ENCODE measurements around the gene CDH4.

Gene CDH4

GRCh38 chr20:61300709-61301108, 48.6 kb downstream of the CDH4 start:
- DNase-seq (ENCODE audit: low read depth in 1 of 2, low spot score in 1 of 2): no peak
- TF ChIP-seq JUND (IDR thresholded peaks at IDR 0.05; ENCODE audit: low read depth): no peak
- in situ Hi-C loops (cut with HindIII; ENCODE audit: low pct_unique_long_range_greater_than_20kb, low sequenced_read_pairs): no loop called here

GRCh38 chr20:61301711-61302525, 49.9 kb downstream of the CDH4 start:
- no peak for TF ChIP-seq JUND (IDR thresholded peaks at IDR 0.05; ENCODE audit: low read depth)
- in situ Hi-C loops (cut with HindIII; ENCODE audit: low pct_unique_long_range_greater_than_20kb, low sequenced_read_pairs): no loop called here
- DNase-seq (ENCODE audit: low read depth in 1 of 2, low spot score in 1 of 2): no peak

- DNase-seq (ENCODE audit: low read depth in 1 of 2, low spot score in 1 of 2): no peak
- no peak for TF ChIP-seq JUND (IDR thresholded peaks at IDR 0.05; ENCODE audit: low read depth)
- in situ Hi-C loops (cut with HindIII; ENCODE audit: low pct_unique_long_range_greater_than_20kb, low sequenced_read_pairs): no loop called here
Measured at GRCh38 chr20:61303217-61303616, 51.2 kb downstream of the CDH4 start.

DNA sequence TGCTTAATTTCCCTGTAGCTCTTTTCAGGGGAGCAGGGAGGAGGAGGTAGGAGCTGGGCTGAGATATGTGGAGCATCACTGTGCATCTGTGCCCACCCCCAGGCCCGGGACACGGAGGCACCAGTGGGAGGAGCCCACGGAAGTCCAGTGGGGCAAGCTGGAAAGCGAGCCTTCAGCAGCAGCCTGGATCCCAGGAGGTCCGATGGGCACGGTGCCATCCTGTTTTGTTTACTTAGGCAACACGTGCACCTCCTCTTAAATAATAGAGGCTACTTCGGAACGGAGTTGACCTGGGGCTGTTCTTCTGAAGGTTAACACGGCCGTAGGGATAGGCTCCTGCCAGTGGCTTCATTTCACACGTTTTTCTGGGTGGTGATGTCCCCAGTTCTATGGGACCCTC, 51.6 kb downstream of the CDH4 start:
- in situ Hi-C loops (cut with HindIII; ENCODE audit: low pct_unique_long_range_greater_than_20kb, low sequenced_read_pairs): no loop called here
- no peak for DNase-seq (ENCODE audit: low read depth in 1 of 2, low spot score in 1 of 2)
- TF ChIP-seq JUND (IDR thresholded peaks at IDR 0.05; ENCODE audit: low read depth): no peak

- no peak for TF ChIP-seq JUND (IDR thresholded peaks at IDR 0.05; ENCODE audit: low read depth)
- in situ Hi-C loops (cut with HindIII; ENCODE audit: low pct_unique_long_range_greater_than_20kb, low sequenced_read_pairs): no loop called here
- DNase-seq (ENCODE audit: low read depth in 1 of 2, low spot score in 1 of 2): no peak
Measured at GRCh38 chr20:61304750-61305149, 52.7 kb downstream of the CDH4 start.

GRCh38 chr20:61306937-61307475, 54.9 kb downstream of the CDH4 start:
- TF ChIP-seq JUND (IDR thresholded peaks at IDR 0.05; ENCODE audit: low read depth): no peak
- in situ Hi-C loops (cut with HindIII; ENCODE audit: low pct_unique_long_range_greater_than_20kb, low sequenced_read_pairs): no loop called here
- no peak for DNase-seq (ENCODE audit: low read depth in 1 of 2, low spot score in 1 of 2)

DNA sequence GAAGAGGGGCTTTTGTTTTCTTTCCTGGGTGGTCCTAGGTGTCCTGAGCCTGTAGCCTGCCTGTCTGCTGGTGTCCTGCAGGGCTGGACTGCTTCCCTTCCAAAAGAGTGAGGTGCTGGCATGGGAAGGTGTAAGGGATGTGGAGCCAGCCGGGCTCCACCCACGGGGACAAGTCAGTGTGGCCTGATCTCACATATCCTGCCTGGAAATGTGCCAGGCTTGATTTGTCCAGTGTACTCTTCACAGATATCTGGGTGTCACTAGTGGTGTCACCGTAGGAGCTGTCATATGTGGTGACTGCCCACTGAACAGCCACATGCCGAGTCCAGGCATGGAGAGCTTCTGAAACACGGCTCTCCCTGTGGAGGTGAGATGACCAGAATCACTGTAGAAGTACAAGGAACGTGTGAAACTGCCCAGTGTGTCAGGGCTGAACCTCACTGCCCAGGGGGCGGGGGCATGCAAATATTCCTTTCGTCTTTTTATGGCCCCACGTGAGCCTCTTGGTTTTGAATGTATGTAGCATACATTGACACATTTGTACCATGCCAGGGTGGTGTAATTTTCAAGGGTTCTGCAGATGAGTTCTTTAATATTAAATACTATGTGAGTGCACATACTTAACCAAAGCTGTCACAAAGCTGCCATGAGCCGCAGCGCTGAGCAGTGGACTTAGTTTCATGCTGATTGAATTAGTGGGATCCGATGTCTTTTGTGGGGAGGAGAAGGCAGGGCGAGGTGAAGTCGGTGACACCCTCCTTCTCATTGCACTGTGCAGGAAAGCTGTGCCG, 55.8 kb downstream of the CDH4 start:
- no peak for TF ChIP-seq JUND (IDR thresholded peaks at IDR 0.05; ENCODE audit: low read depth)
- in situ Hi-C loops (cut with HindIII; ENCODE audit: low pct_unique_long_range_greater_than_20kb, low sequenced_read_pairs): no loop called here
- no peak for DNase-seq (ENCODE audit: low read depth in 1 of 2, low spot score in 1 of 2)

DNA sequence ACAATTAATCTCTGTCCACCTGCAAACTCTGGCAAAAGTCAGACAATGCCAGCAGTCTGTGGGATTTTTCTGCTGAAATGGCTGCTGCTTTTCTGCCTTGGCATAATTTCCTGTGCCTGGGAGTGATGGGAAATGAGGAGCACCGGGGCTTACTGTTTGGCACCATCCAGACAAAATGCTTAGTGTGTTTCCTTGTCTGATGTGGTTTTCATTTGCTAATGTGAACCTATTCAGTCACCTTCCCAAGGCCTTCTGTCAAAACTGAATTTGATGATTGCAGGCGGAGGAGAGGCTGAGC, 56.4 kb downstream of the CDH4 start:
- in situ Hi-C loops (cut with HindIII; ENCODE audit: low pct_unique_long_range_greater_than_20kb, low sequenced_read_pairs): no loop called here

GRCh38 chr20:61310954-61311353, 58.9 kb downstream of the CDH4 start:
- in situ Hi-C loops (cut with HindIII; ENCODE audit: low pct_unique_long_range_greater_than_20kb, low sequenced_read_pairs): no loop called here
- DNase-seq (ENCODE audit: low read depth in 1 of 2, low spot score in 1 of 2): no peak

More for the DNA sequence above, 56.4 kb downstream of the CDH4 start:
- no peak for DNase-seq (ENCODE audit: low read depth in 1 of 2, low spot score in 1 of 2)
- TF ChIP-seq JUND (IDR thresholded peaks at IDR 0.05; ENCODE audit: low read depth): no peak

DNA sequence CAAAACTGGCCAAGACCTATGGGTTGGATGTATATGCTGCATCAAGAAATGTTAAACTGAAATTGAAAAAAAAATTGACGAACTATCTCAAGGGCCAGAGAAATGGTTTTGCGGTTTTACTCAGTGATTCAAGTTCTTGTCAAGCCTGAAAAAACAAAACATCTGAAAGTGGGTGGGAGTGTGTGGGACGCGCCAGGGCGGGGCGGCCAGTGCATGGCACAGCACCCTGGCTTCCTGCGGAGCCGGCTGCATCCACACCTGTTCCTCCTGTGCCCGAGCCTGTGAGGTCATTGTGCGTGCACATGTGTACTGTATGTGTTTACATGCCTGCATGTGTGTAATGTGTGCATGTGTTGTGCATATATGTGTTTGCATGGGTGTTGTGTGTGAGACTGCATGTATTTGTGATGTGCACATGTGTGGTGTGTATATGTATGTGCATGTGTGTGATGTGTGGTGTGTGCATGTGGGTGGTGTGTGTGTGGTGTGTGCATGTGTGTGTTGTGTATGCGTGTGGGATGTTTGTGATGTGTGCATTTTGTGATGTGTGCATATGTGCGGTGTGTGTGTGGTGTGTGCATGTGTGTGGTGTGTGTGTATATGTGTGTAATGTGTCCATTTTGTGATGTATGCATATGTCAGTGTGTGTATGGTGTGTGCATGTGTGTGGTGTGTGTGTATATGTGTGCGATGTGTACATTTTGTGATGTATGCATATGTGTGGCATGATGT, 59.8 kb downstream of the CDH4 start:
- no peak for TF ChIP-seq JUND (IDR thresholded peaks at IDR 0.05; ENCODE audit: low read depth)
- in situ Hi-C loops (cut with HindIII; ENCODE audit: low pct_unique_long_range_greater_than_20kb, low sequenced_read_pairs): no loop called here
- DNase-seq (ENCODE audit: low read depth in 1 of 2, low spot score in 1 of 2): no peak

More at GRCh38 chr20:61310954-61311353, 58.9 kb downstream of the CDH4 start:
- no peak for TF ChIP-seq JUND (IDR thresholded peaks at IDR 0.05; ENCODE audit: low read depth)

DNA sequence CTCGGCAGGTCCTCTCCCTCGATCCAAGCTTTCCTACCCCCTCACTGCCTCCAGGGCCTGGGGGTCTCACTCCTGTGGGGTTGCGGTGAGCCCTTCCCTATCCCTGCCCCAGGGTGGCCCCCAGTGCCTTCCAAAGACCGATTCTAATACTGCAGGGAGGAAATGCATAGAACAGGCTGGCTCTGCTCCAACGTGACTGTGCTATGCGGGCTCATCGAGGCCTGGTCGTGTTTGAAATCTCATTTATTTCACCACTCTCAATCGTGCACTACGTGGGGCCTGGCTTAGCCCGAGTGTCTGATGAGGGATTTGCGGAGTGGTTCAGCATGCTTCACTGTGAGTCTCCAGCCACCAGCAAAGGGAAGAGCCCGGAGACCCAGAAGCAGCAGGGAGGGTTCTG, 60.9 kb downstream of the CDH4 start:
- in situ Hi-C loops (cut with HindIII; ENCODE audit: low pct_unique_long_range_greater_than_20kb, low sequenced_read_pairs): no loop called here
- DNase-seq (ENCODE audit: low read depth in 1 of 2, low spot score in 1 of 2): no peak
- no peak for TF ChIP-seq JUND (IDR thresholded peaks at IDR 0.05; ENCODE audit: low read depth)

- in situ Hi-C loops (cut with HindIII; ENCODE audit: low pct_unique_long_range_greater_than_20kb, low sequenced_read_pairs): no loop called here
- DNase-seq (ENCODE audit: low read depth in 1 of 2, low spot score in 1 of 2): no peak
- TF ChIP-seq JUND (IDR thresholded peaks at IDR 0.05; ENCODE audit: low read depth): no peak
Measured at GRCh38 chr20:61313396-61313795, 61.3 kb downstream of the CDH4 start.

Measured in T47D (cell line).